Spleen (tissue), 11 donors: ENCODE data around the gene POF1B. TPM values are rescaled to one million over a fixed set of nuclear protein-coding genes. Genes with fewer than 3 reads are reported as not detected.

Experiments used
- DNase-seq: peaks from one replicate; pipeline ENCODE4 v3.0.0-alpha.2; 2020
- H3K27ac ChIP-seq, 8 donors: fragments of 200-600 bp; sonication (generic) in 7 of 8; 1 replicate in 4 of 8; 2 replicates in 4 of 8; pipeline versions ENCODE4 v1.5.0 to v1.8.0; 2016 to 2021; ENCODE audit warnings: inconsistent platforms in 4 of 8, mild to moderate bottlenecking in 4 of 8, moderate library complexity in 1 of 8
- H3K27me3 ChIP-seq, 7 donors: fragments of 200-600 bp; sonication (generic) in 6 of 7; replicated peaks in 1 of 7; 1 replicate in 4 of 7; 2 replicates in 3 of 7; pipeline versions ENCODE4 v1.5.0 to v1.8.0; 2016 to 2021; ENCODE audit warnings: inconsistent platforms in 3 of 7, mild to moderate bottlenecking in 1 of 7
- H3K36me3 ChIP-seq, 6 donors: fragments of 200-600 bp; sonication (generic) in 5 of 6; 1 replicate in 4 of 6; 2 replicates in 2 of 6; pipeline versions ENCODE4 v1.5.0 to v1.8.0; 2016 to 2021; ENCODE audit warnings: inconsistent platforms in 2 of 6
- H3K4me1 ChIP-seq, 6 donors: fragments of 200-600 bp; sonication (generic) in 5 of 6; 1 replicate in 3 of 6; 2 replicates in 3 of 6; pipeline versions ENCODE4 v1.5.0 to v1.8.0; 2016 to 2021; ENCODE audit warnings: inconsistent platforms in 3 of 6
- H3K4me3 ChIP-seq, 8 donors: fragments of 200-600 bp; sonication (generic) in 7 of 8; 1 replicate in 4 of 8; 2 replicates in 4 of 8; pipeline versions ENCODE4 v1.5.0 to v1.8.0; 2016 to 2021; ENCODE audit warnings: inconsistent platforms in 4 of 8, mild to moderate bottlenecking in 4 of 8, moderate library complexity in 2 of 8
- H3K9me3 ChIP-seq, 8 donors: fragments of 200-600 bp; sonication (generic) in 7 of 8; 1 replicate in 4 of 8; 2 replicates in 4 of 8; pipeline versions ENCODE4 v1.5.0 to v1.8.0; 2016 to 2021; ENCODE audit warnings: inconsistent platforms in 4 of 8
- CTCF ChIP-seq, 11 experiments: fragments of 200-600 bp in 7 of 11; fragments of 450-650 bp in 4 of 11; sonication (generic) in 4 of 11; IDR thresholded peaks in 8 of 11; conservative IDR thresholded peaks in 3 of 11; 1 replicate in 7 of 11; 2 replicates in 4 of 11; pipeline versions ENCODE4 v1.4.0 to v1.8.0; 2016 to 2021; ENCODE audit warnings: antibody characterized with exemption in 11 of 11, inconsistent platforms in 4 of 11, mild to moderate bottlenecking in 1 of 11
- POLR2A ChIP-seq, 3 donors: fragments of 450-650 bp; IDR thresholded peaks; one replicate each; pipeline ENCODE4 v1.5.1; 2017; ENCODE audit warnings: antibody characterized with exemption in 3 of 3, mild to moderate bottlenecking in 1 of 3
- POLR2AphosphoS5 ChIP-seq, 3 donors: sonication (generic); formaldehyde crosslinking; IDR thresholded peaks; one replicate each; pipeline ENCODE4 v1.5.1; 2017; ENCODE audit warnings: antibody characterized with exemption in 3 of 3
- WGBS, 5 donors: extraction: QIAGEN DNeasy Blood & Tissue Kit in 3 of 5; methylation state at CpG; one replicate each; pipeline versions ENCODE4 v1.1.5 to v1.1.7; 2013 to 2018; 5-methylcytosine and 5-hydroxymethylcytosine counted together
- intact Hi-C: fragments of 100-400 bp; cut with DNase I; formaldehyde crosslinking; loops from one replicate; pipeline ENCODE4 v1.15.0; 2023; ENCODE audit warnings: low total_unique reads
- polyA plus RNA-seq, 3 donors: library from polyadenylated mRNA; stranded (reverse); fragments of 200-250 nt; gene quantifications; one replicate each; pipeline ENCODE4 v1.2.1, GENCODE V29; 2013
- total RNA-seq, 7 donors: library from RNA; depleted of rRNA in 3 of 7; stranded (reverse); fragments of >200 nt in 3 of 7; fragmentation: NEBNext Ultra II Directional in 4 of 7; extraction: Animal tissue kit (Norgen Biotek cat#: 25700) in 4 of 7; gene quantifications; one replicate each; pipeline versions ENCODE4 v1.1.0 to v1.2.1, GENCODE V29; 2016 to 2021
- donor health status: healthy with polysubstance abuse.
- donor health status: DM: no; HTN: no; CAD: no; lungs with moderate emphysema.
- donor health status: DM: no; HTN: no; CAD: no.
- donor health status: Bipolar disorder and iron deficiency.
- donor health status: healthy.
- donor health status: DM: no; HTN: no; CAD: no.
- donor health status: DM: yes; HTN: yes; CAD: no.

The POF1B gene
- total and polyA plus RNA-seq, 10 donors, result 0.09 to 9.6 (median 4.2) TPM

GRCh38 chrX:85244450-85245211, 134.8 kb downstream of the POF1B start:
- peak; percentile 61 for DNase-seq
- WGBS, 5 donors, result 0 to 41% (median 2%) methylated on average over 15 to 42 of the region's 42 CpGs
- intact Hi-C loops, result no loop called here

GRCh38 chrX:85243761-85244449, 135.6 kb downstream of the POF1B start, which contains the start of the genes SATL1 and ZNF711:
SATL1 (minus strand) TSS chrX:85243779; CDS start chrX:85108968, 134,811 bp downstream.
ZNF711 (plus strand) TSS chrX:85243991; CDS start chrX:85247573, 3,582 bp downstream.
- TF ChIP-seq CTCF (IDR thresholded peaks at IDR 0.05 in 8 of 11, conservative IDR thresholded peaks at IDR 0.05 in 3 of 11) (no peak), POLR2AphosphoS5 (IDR thresholded peaks at IDR 0.05) (peak in 2 of 3 donors; percentile 23 to 66), POLR2A (IDR thresholded peaks at IDR 0.05) (no peak)
- Histone ChIP-seq H3K4me1 (peaks cover 0 to 7% (median 0%) of the 10 kb centered on the region in 6 donors), H3K9me3 (no peaks in the 10 kb centered on the region), H3K27me3 (peaks cover 0 to 18% (median 0%) of the 10 kb centered on the region in 7 donors), H3K36me3 (no peaks in the 10 kb centered on the region), H3K4me3 (peak within 1 kb of the TSS; percentile 31 to 73 (median 45)), H3K27ac (peak within 1 kb of the TSS in 5 of 8 donors; percentile 28 to 71 (median 70))
- intact Hi-C loops, result no loop called here
- peak; percentile 70 for DNase-seq
- WGBS, 5 donors, result 0 to 57% (median 9%) methylated on average over 7 to 65 of the region's 65 CpGs

More at GRCh38 chrX:85244450-85245211, 134.8 kb downstream of the POF1B start:
- Histone ChIP-seq H3K9me3 (no peaks in the 10 kb centered on the region), H3K4me1 (peaks cover 0 to 7% (median 0%) of the 10 kb centered on the region in 6 donors), H3K27ac (peak overlapping the region in 5 of 8 donors; percentile 28 to 71 (median 70)), H3K27me3 (peaks cover 0 to 18% (median 0%) of the 10 kb centered on the region in 7 donors), H3K36me3 (no peaks in the 10 kb centered on the region), H3K4me3 (peak overlapping the region; percentile 31 to 73 (median 45))
- TF ChIP-seq POLR2A (IDR thresholded peaks at IDR 0.05) (no peak), POLR2AphosphoS5 (IDR thresholded peaks at IDR 0.05) (peak in 1 of 3 donors; percentile 21)

GRCh38 chrX:85243155-85243554, 136.3 kb downstream of the POF1B start:
- Histone ChIP-seq H3K27me3 (peaks cover 0 to 18% (median 0%) of the 10 kb centered on the region in 7 donors), H3K4me3 (peak overlapping the region in 3 of 8 donors; percentile 49 to 73 (median 56)), H3K36me3 (no peaks in the 10 kb centered on the region), H3K27ac (peak overlapping the region in 1 of 8 donors; percentile 71), H3K9me3 (no peaks in the 10 kb centered on the region), H3K4me1 (peaks cover 0 to 7% (median 0%) of the 10 kb centered on the region in 6 donors)
- 27 to 61% (median 46%) methylated on average over 2 of the region's 2 CpGs for WGBS, 5 donors
- DNase-seq, result no peak
- TF ChIP-seq POLR2AphosphoS5 (IDR thresholded peaks at IDR 0.05) (no peak), CTCF (IDR thresholded peaks at IDR 0.05 in 8 of 11, conservative IDR thresholded peaks at IDR 0.05 in 3 of 11) (no peak), POLR2A (IDR thresholded peaks at IDR 0.05) (no peak)
- intact Hi-C loops, result no loop called here

Other genes starting within 250 kb of the POF1B start
- not detected for gene SATL1, start 135.9 kb downstream of the POF1B start, total RNA-seq
- gene SATL1, start 135.9 kb downstream of the POF1B start, polyA plus RNA-seq, result not detected
- 1 to 10 TPM; 3.7 to 9.6 (median 4.6) TPM for gene ZNF711, start 135.7 kb downstream of the POF1B start, total RNA-seq
- 1 to 10 TPM; 1.9 to 4.3 (median 3.6) TPM for gene ZNF711, start 135.7 kb downstream of the POF1B start, polyA plus RNA-seq